Activated CD8-positive, alpha-beta memory T cell treated with anti-CD3 and anti-CD28 coated beads for 36 hours (primary cell): Measurements from ENCODE around the gene ITGBL1. TPM values are rescaled to one million over a fixed set of nuclear protein-coding genes. Genes with fewer than 3 reads are reported as not detected.

Source experiments
- CTCF ChIA-PET: fragments of 350-600 bp; sonication (Branson Sonifier 250); formaldehyde crosslinking; loops from one replicate; lab custom pipeline; 2021; ENCODE audit warnings: antibody characterized with exemption; lab: Charles Lee
- POLR2A ChIA-PET: fragments of 350-600 bp; sonication (Branson Sonifier 250); formaldehyde crosslinking; loops from one replicate; lab custom pipeline; 2021; ENCODE audit warnings: antibody characterized with exemption; lab: Charles Lee
- total RNA-seq, 2 experiments: library from RNA; stranded (reverse); gene quantifications; one replicate each; pipeline ENCODE4 v1.2.3, GENCODE V29; 2021

ITGBL1 gene
- total RNA-seq, 2 experiments from 2014 or later = not detected

DNA sequence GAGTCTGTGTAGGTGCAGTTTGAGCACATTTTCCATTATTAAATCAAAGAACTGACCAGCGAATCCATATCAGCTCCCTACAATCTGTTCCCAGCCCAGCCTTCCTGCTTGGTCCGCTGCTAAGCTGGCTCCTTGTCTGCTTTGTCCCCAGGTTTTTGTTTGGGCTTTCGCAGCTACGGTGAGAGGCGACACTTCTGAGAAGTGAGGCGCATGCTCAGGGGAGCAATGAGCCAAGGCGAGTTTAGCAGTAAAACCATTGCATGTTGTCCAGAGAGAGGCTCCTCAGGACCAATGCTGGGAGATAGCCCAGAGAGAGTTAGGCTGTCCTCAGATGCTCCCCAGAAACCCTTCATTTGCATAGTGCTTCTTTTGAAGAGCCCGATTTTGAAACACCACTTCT, 162.0 kb downstream of the ITGBL1 start:
- POLR2A ChIA-PET = no interaction called here
- CTCF ChIA-PET = no interaction called here

DNA sequence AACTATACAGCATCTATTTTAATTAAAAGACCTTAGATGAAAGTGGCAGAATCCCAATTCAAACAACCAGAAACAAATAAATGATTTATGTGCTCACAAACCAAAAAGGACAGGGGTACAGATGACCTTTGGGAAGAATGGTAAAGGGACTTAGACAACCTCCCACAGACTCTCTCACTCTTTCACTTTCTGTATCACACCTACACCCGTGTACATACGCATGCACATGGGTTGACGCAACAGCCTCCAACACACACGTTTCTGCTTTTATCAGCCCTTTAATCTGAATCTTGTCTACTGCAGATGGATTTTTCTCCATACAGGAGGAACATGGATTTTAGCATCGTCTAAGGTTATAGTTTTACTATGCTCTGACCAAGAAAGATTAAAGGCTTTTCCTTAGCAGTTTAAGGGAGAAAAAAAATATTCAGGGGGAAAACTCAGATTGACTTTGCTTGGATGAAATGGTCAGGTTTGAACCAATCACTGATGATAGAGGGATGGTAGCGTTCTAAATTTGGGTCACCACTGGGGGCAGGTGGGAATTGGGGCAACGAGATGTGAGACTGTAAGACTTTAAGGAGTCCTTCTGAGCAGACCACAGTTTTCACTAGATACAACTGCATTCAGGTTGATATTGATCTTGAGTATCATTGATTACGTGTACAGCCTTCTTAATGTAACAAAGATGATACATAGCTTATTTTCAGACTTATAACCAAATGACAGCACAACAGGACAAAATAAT, 166.1 kb downstream of the ITGBL1 start:
- ChIA-PET CTCF (no interaction called here), POLR2A (no interaction called here)

GRCh38 chr13:101621099-101621498, 168.6 kb downstream of the ITGBL1 start:
- POLR2A ChIA-PET = no interaction called here
- CTCF ChIA-PET = no interaction called here

DNA sequence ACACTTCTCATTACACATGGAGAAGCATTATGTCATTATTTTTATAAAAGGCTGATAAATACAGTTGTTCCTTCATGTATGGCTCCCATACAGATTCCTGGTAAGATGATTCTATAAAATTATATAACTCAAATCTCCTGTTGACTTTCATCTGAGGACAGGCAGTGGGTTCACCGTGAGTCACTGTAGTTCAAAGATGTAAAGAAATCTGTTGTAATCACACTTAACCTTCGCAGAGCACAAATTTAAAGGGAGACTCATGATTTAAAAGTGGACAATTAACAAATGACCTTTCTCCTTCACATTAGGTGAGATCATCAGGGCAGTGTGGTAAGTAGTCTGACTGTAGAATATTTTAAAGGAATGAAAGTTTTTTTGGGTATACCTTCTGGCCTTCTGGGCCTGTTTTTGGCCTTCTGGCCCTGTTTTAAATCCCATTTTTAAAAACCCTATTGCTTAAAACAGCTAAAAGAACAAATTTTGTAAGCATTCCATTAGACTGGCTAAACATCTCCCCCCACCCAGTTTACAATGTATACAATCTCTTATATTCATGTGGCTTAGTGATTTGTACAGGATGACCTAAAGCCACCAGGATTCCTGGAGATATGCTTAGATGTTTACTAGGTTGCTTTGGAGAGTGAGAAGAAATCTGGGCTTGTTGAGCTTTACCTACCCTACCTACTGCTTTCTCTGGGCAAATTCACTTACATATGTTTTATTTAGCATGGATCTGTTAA, 171.2 kb downstream of the ITGBL1 start:
- ChIA-PET POLR2A (no interaction called here), CTCF (no interaction called here)

DNA sequence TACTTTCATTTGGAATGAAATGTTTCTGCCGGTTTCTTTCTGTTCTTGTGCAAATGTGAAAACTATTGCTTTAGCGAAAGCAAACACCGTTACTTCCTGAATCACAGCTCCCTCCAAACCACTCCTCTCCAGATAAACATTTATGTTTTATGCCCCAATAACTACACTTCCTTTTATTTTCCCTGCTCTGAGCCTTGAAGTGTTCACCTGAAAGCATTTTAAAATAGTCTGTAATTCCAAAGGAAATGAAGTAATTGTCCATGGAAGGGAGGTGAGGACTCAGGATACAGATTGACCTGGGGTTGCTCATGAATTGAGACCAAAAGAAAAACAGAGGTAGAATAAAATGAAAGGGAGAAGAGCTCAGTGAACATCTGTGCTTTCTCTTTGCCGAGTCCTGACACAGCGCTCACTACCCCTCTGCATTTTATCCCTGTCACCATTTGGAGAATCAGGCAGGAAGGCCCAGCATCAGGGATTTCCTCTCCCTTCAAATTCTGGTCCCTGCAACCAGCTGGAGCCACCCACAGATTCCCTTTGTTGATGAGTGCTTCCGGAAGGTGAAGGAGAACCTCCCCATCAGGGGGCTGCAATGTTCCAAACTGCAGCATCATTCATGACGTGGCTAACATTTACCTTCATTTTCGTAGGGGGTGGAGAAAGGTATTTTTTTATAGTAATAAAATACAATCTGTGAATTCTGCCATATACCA, 171.9 kb downstream of the ITGBL1 start:
- POLR2A ChIA-PET = no interaction called here

GRCh38 chr13:101624981-101625380, 172.5 kb downstream of the ITGBL1 start:
- CTCF ChIA-PET = no interaction called here
- POLR2A ChIA-PET = no interaction called here

More for the DNA sequence above, 171.9 kb downstream of the ITGBL1 start:
- CTCF ChIA-PET = no interaction called here

GRCh38 chr13:101626925-101627555, 174.6 kb downstream of the ITGBL1 start:
- ChIA-PET POLR2A (no interaction called here), CTCF (no interaction called here)

DNA sequence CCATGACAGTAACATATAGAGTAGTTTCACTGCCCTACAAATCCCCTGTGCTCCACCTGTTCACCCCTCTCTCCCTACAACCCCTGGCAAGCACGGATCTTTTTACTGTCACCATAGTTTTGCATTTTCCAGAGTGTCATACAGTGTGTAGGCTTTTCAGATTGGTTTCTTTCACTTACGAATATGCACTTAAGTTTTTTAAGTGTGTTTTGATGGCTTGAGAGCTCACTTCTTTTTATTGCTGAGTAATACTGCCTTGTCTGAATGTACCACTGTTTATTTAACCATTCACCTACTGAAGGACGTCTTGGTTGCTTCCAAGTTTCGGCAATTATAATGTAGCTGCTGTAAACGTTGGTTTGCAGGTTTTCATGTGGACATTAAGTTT, 175.1 kb downstream of the ITGBL1 start:
- ChIA-PET CTCF (no interaction called here), POLR2A (no interaction called here)

DNA sequence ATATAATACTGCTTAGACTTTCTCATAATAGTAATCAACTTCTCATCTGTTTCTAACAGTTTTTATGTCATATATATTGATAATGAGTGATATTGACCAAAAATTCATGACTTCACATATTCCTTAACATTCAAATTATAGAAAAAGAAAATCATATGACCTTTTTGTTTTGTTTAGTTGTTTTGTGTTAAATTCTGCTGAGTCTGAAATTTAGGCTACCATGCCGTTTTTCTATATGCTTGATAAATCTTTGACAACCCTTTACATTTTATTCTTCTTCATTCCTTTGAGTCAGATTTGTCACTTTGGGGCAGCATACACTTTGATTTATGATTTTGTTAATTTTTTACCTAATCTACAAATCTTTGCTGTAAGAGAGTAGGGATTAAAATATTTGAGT, 176.4 kb downstream of the ITGBL1 start:
- CTCF ChIA-PET = interaction anchor here (0.9 kb wide), 1 partner anchor 188 kb away, joined by 3 read pairs; no protein-coding TSS in a partner anchor
- POLR2A ChIA-PET = no interaction called here

GRCh38 chr13:101631395-101631794, 178.9 kb downstream of the ITGBL1 start:
- CTCF ChIA-PET = no interaction called here
- POLR2A ChIA-PET = no interaction called here

DNA sequence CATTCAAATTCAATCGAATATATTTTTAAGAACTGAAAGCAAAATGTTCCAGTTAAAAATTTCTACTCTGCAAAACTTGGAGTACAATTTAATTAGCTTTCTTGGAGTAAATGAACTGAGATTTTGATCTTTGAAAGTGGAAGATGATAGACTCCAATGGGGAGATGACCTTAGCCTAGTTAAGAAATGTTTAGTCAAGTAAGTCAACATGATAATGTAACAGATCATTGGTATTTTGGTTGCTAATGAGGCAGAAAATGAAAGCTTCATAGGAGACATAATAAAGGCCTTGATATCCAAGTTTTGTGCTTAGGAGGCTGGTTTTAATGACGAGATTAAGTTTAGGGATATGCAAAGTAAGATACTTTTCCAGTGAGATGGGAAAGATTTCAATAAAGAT, 181.7 kb downstream of the ITGBL1 start:
- ChIA-PET CTCF (interaction anchor here (1.7 kb wide), 1 partner anchor 11 kb away, joined by 4 read pairs; no protein-coding TSS in a partner anchor), POLR2A (no interaction called here)

GRCh38 chr13:101639711-101640110, 187.2 kb downstream of the ITGBL1 start:
- POLR2A ChIA-PET = no interaction called here
- CTCF ChIA-PET = no interaction called here

DNA sequence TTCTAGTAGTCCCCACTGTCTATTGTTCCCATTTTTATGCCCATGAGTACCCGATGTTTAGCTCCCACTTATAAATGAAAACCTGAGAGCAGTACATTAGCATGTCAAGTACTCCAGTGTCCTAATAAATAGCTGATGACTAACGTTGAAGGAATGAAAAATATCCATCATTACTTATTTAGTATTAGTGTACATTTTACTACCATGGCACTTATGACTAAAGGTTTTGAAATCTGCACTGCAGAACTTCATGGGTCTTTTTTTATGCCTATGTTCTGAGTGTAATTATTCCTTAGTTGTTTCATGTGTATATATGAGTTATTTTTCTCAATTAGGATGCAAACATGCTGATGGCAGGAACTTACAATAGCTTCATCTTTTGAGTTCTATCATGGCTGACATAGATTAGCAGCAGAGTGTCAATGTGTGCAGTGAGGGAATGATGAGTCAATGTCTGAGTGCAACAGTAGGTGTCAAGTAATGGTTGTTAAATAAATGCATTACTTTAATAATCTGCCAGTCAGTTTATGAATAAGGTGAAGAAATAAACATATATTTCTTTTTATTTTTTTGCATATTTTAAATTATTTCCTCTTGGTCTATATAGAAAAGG, 188.4 kb downstream of the ITGBL1 start:
- ChIA-PET CTCF (no interaction called here), POLR2A (no interaction called here)

DNA sequence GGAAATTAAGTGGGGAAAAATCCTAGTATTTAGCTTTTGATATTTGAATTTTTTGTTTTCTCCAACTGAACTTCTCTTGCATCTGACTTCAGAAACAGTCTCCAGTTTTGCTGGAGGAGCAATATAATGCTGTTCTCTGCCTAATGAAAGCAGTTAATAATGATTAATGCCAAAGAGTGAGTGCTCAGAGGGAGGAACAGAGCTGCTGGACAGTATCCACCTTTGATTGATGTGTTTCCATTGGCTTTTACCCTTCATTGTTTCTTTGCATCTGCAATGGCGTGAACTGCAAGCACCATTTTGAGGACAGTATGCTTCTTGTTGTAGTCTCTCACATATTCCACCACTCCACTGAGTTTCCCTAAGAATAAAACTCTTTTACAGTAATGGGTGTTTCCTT, 193.4 kb downstream of the ITGBL1 start:
- ChIA-PET POLR2A (no interaction called here), CTCF (interaction anchor here (1.6 kb wide), 1 partner anchor 11 kb away, joined by 4 read pairs; no protein-coding TSS in a partner anchor)

DNA sequence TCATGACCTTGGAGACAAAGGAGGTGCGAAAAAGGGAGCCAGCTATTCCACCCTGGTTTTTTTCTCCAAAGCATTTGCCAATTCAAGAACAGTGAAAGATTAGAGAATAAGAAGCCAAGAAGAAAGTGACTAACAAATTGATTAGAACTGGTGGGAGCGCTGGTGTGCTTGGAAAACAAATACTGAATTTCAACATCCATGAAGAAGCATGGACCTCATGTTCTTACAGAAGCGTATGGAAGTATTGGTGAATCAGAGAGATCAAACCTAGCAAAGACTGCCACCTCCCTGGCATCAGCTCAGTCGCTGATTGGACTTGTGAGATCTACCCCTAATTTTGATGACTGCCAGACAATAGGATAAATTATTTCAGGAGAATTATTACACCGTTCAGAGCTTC, 195.3 kb downstream of the ITGBL1 start:
- POLR2A ChIA-PET = no interaction called here

GRCh38 chr13:101648766-101649487, 196.5 kb downstream of the ITGBL1 start:
- POLR2A ChIA-PET = no interaction called here
- CTCF ChIA-PET = no interaction called here

More for the DNA sequence above, 195.3 kb downstream of the ITGBL1 start:
- CTCF ChIA-PET = no interaction called here

GRCh38 chr13:101649488-101650126, 197.1 kb downstream of the ITGBL1 start:
- POLR2A ChIA-PET = no interaction called here
- CTCF ChIA-PET = no interaction called here

GRCh38 chr13:101654883-101655282, 202.4 kb downstream of the ITGBL1 start:
- CTCF ChIA-PET = no interaction called here
- POLR2A ChIA-PET = no interaction called here
